Activated naive CD8-positive, alpha-beta T cell (primary cell): ENCODE data around the gene ADAMTS18.

ENCODE experiments used
- H3K27ac Mint-ChIP-seq: one replicate; pipeline ENCODE4 v1.8.0; 2021; ENCODE audit warnings: mixed read lengths
- H3K27me3 Mint-ChIP-seq: one replicate; pipeline ENCODE4 v1.8.0; 2021; ENCODE audit warnings: mixed read lengths
- H3K36me3 Mint-ChIP-seq: one replicate; pipeline ENCODE4 v1.8.0; 2021; ENCODE audit warnings: mixed read lengths
- H3K4me1 Mint-ChIP-seq: one replicate; pipeline ENCODE4 v1.8.0; 2021; ENCODE audit warnings: low read depth, mixed read lengths
- H3K4me3 Mint-ChIP-seq: one replicate; pipeline ENCODE4 v1.8.0; 2021; ENCODE audit warnings: mild to moderate bottlenecking, mixed read lengths
- H3K9me3 Mint-ChIP-seq: one replicate; pipeline ENCODE4 v1.8.0; 2021; ENCODE audit warnings: low read depth, mixed read lengths

Gene ADAMTS18

GRCh38 chr16:77332792-77333191, 102.0 kb downstream of the ADAMTS18 start:
- Mint-ChIP-seq H3K36me3 (no peaks in the 10 kb centered on the region), H3K4me1 (no peaks in the 10 kb centered on the region), H3K27ac (no peak overlapping the region), H3K9me3 (no peaks in the 10 kb centered on the region), H3K27me3 (no peaks in the 10 kb centered on the region), H3K4me3 (no peak overlapping the region)

GRCh38 chr16:77331802-77332586, 102.8 kb downstream of the ADAMTS18 start:
- Mint-ChIP-seq H3K27ac (no peak overlapping the region), H3K27me3 (no peaks in the 10 kb centered on the region), H3K36me3 (no peaks in the 10 kb centered on the region), H3K9me3 (no peaks in the 10 kb centered on the region), H3K4me1 (no peaks in the 10 kb centered on the region), H3K4me3 (no peak overlapping the region)

DNA sequence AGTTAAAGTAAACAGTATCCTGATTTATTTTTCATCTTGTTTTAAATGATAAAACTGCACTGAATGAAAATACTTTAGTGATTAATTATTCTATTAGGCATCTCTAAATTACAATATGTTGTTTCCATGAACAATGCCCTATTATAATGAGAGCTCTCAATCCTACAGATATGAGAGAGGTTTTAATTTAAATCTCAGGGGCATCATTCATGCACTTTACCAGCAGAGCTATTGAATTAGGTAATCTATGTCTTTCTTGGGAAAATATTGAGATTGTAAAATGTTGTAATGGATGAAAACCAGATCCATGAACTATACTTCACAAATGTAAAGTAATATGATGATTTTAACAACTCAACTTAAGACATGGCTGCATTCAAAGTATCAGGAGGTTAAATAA, 103.8 kb downstream of the ADAMTS18 start:
- Mint-ChIP-seq H3K27ac (no peak overlapping the region), H3K9me3 (no peaks in the 10 kb centered on the region), H3K4me3 (no peak overlapping the region), H3K36me3 (no peaks in the 10 kb centered on the region), H3K4me1 (no peaks in the 10 kb centered on the region), H3K27me3 (no peaks in the 10 kb centered on the region)

DNA sequence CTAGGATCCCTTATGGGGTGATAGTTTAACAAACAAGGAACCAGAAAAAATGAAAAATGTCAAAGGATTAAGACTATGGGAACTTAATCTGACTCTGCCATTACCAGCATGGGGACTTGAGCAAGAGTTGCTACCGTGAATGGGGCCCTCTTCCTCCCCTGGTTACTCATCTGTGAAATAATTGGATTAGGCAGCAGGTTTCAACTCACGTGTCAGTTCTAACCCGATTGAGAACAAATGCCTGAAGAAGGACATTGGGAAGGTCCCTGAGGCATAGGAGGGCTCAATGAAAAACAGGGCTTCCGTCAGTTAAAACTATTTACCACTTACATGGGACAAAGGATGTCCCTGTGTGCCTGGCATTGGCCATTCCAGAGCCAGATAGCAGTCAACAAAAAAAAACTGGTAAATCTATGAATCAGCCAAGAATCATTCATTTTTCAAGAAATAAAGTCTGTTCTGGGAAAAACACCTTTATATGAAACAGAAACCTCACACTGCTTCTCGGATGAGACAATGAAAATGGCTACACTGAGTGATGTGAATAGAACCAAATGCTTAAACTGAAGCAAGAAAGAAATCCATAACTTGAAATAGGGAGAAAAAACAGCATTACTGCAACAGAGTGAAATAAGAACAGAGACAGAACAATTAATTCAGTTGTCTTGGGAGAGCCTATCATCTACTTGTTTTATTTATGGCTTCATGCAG, 104.3 kb downstream of the ADAMTS18 start:
- no peaks in the 10 kb centered on the region for H3K4me1 Mint-ChIP-seq
- no peaks in the 10 kb centered on the region for H3K9me3 Mint-ChIP-seq
- no peaks in the 10 kb centered on the region for H3K27me3 Mint-ChIP-seq
- H3K36me3 Mint-ChIP-seq, result no peaks in the 10 kb centered on the region
- no peak overlapping the region for H3K27ac Mint-ChIP-seq
- H3K4me3 Mint-ChIP-seq, result no peak overlapping the region

- Mint-ChIP-seq H3K4me3 (no peak overlapping the region), H3K9me3 (no peaks in the 10 kb centered on the region), H3K27me3 (no peaks in the 10 kb centered on the region), H3K36me3 (no peaks in the 10 kb centered on the region), H3K27ac (no peak overlapping the region), H3K4me1 (no peaks in the 10 kb centered on the region)
Observed at GRCh38 chr16:77328768-77329167, 106.1 kb downstream of the ADAMTS18 start.

DNA sequence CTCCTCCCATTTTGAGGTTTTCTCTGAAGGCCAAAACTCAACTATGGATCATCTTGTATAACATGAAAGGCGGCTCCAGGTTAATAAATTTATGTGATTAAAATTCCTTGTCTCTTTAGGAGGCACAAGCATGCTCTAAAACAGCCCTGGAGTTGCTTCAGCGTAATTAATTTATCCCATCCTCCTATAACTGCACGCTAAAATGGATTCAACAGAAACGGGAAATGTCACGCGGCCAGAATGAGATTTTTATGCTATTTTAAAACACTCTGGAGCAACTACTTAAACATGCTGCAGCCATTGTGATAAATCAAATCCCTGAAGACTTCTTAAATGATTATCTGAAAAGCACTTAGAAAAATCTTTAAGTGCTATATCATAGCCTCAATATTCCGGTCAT, 106.6 kb downstream of the ADAMTS18 start:
- Mint-ChIP-seq H3K36me3 (no peaks in the 10 kb centered on the region), H3K4me3 (no peak overlapping the region), H3K27ac (no peak overlapping the region), H3K4me1 (no peaks in the 10 kb centered on the region), H3K9me3 (no peaks in the 10 kb centered on the region), H3K27me3 (no peaks in the 10 kb centered on the region)

DNA sequence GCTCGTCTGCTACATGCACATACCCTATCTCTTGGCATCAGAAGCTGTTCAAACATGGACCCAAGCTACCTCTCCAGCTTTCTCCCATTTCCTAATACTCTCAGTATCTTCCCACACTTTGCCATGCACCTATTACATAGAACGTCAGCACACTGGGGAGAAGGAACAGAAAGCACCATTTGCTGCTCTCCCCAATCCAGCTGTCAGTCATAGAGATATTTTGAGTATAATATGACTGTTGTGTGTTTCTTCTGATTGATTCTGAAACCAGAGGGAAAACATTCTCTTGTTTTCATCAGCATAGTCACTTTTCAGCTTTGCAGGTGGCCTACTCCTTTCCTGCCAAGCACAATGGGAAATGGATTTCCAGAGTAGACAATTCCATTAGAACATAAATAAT, 107.1 kb downstream of the ADAMTS18 start:
- Mint-ChIP-seq H3K9me3 (no peaks in the 10 kb centered on the region), H3K27ac (no peak overlapping the region), H3K36me3 (no peaks in the 10 kb centered on the region), H3K27me3 (no peaks in the 10 kb centered on the region), H3K4me1 (no peaks in the 10 kb centered on the region), H3K4me3 (no peak overlapping the region)

- no peak overlapping the region for H3K27ac Mint-ChIP-seq
- H3K4me1 Mint-ChIP-seq, result no peaks in the 10 kb centered on the region
- no peaks in the 10 kb centered on the region for H3K9me3 Mint-ChIP-seq
- H3K36me3 Mint-ChIP-seq, result no peaks in the 10 kb centered on the region
- peaks cover 4% of the 10 kb centered on the region for H3K27me3 Mint-ChIP-seq
- no peak overlapping the region for H3K4me3 Mint-ChIP-seq
Observed at GRCh38 chr16:77324729-77325128, 110.1 kb downstream of the ADAMTS18 start.

DNA sequence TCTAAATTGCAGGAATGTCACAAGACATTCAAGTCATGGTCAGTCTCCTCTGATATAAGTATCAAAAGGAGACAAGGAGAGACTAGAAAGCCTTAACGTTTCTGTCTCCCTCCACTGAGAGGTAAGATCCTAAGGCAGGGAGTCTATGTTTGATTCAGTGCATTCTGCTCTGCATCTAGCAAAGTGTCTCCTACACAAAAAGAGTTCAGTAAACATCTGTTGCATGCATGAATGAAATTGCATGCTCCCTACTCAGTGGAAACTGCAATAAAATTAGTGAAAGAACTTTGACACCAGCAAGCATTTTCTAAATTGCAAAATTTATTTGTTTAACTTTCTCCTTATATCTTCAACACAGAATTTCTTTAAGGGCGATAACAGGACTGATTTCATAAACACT, 111.1 kb downstream of the ADAMTS18 start:
- Mint-ChIP-seq H3K4me1 (no peaks in the 10 kb centered on the region), H3K4me3 (no peak overlapping the region), H3K27ac (no peak overlapping the region), H3K27me3 (peaks cover 4% of the 10 kb centered on the region), H3K9me3 (no peaks in the 10 kb centered on the region), H3K36me3 (no peaks in the 10 kb centered on the region)

- Mint-ChIP-seq H3K4me3 (no peak overlapping the region), H3K4me1 (no peaks in the 10 kb centered on the region), H3K27me3 (peaks cover 4% of the 10 kb centered on the region), H3K27ac (no peak overlapping the region), H3K9me3 (no peaks in the 10 kb centered on the region), H3K36me3 (no peaks in the 10 kb centered on the region)
Observed at GRCh38 chr16:77322757-77323156, 112.1 kb downstream of the ADAMTS18 start.

GRCh38 chr16:77317059-77317458, 117.8 kb downstream of the ADAMTS18 start:
- no peak overlapping the region for H3K27ac Mint-ChIP-seq
- H3K4me1 Mint-ChIP-seq, result no peaks in the 10 kb centered on the region
- no peaks in the 10 kb centered on the region for H3K9me3 Mint-ChIP-seq
- no peaks in the 10 kb centered on the region for H3K36me3 Mint-ChIP-seq
- H3K27me3 Mint-ChIP-seq, result peaks cover 5% of the 10 kb centered on the region
- H3K4me3 Mint-ChIP-seq, result no peak overlapping the region

DNA sequence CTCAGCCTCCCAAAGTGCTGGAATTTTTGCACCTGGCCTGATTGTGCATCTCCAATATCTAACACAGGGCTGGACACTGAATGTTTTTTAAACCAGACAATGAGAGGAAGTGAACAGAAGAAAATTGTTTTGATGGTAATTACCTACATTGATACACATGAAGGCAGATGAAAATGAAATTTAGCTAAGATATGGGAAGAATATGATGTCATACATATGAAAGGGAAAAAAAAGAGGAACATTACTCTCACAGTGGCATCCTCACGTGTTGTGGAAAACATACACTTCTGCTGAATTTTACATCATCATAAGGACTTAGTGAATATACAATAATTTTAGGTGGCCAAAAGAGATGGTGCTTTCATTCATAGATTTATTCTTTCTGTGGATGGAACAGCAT, 124.0 kb downstream of the ADAMTS18 start:
- Mint-ChIP-seq H3K27me3 (no peaks in the 10 kb centered on the region), H3K27ac (no peak overlapping the region), H3K4me1 (peaks cover 7% of the 10 kb centered on the region), H3K4me3 (no peak overlapping the region), H3K9me3 (no peaks in the 10 kb centered on the region), H3K36me3 (no peaks in the 10 kb centered on the region)

DNA sequence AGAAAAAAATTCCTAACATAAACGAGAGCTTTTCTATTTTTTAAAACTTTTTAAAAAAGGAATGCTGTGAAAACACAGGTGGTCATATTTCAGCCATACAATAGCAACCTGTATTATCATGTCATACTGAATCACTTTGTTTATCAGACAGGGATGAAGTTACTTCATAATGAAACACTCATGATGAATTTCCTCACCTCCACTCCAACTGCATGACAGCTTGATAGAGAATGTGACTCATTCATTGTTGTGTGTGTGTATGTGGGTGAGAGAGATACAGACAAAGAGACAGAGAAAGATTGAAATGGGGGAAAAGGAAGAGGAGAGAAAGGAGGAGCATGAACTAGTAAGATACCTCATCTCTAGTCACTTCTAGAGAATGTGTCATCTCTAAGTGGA, 126.7 kb downstream of the ADAMTS18 start:
- no peak overlapping the region for H3K4me3 Mint-ChIP-seq
- H3K27ac Mint-ChIP-seq, result peak overlapping the region; percentile 67

DNA sequence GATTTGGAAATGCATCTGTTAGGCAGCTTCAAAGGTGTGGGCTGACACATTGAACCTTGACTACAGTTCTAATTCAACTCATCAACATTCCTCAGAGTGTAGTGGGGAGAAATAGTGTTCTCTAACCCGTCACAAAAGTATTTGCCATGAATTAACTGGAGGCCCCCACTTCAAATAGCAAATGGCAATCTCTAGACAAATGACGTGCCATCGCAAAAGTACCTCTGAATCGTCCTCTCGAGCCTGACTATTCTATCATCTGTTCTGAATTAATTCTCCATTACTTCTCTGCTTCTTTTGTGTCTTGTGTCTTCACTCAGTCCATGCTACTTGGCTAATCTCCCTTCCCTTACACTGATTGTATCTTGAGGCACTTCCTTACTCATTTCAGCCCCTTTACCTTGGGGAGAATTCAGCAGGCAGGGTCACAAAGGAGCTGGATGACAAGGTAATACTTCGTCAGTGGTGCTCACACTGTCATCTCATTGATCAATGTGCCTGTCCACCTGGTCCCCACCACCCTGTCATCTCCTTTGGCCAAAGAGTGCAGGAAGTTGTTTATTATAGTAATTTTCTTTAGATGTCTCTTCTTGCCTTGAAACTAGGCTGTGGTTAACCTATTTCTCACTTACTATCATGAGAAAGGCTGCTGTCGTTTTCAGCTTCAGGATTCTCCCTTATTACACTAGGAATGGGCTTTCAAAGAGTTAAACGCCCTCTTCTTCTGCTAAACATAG, 127.2 kb downstream of the ADAMTS18 start:
- Mint-ChIP-seq H3K27me3 (no peaks in the 10 kb centered on the region), H3K4me1 (peaks cover 7% of the 10 kb centered on the region), H3K36me3 (no peaks in the 10 kb centered on the region), H3K27ac (peak overlapping the region; percentile 83), H3K4me3 (no peak overlapping the region), H3K9me3 (no peaks in the 10 kb centered on the region)

More for the DNA sequence above, 126.7 kb downstream of the ADAMTS18 start:
- Mint-ChIP-seq H3K27me3 (no peaks in the 10 kb centered on the region), H3K36me3 (no peaks in the 10 kb centered on the region), H3K9me3 (no peaks in the 10 kb centered on the region), H3K4me1 (peaks cover 7% of the 10 kb centered on the region)

GRCh38 chr16:77306075-77306474, 128.8 kb downstream of the ADAMTS18 start:
- H3K4me3 Mint-ChIP-seq, result no peak overlapping the region
- H3K27me3 Mint-ChIP-seq, result no peaks in the 10 kb centered on the region
- H3K4me1 Mint-ChIP-seq, result peaks cover 7% of the 10 kb centered on the region
- H3K27ac Mint-ChIP-seq, result no peak overlapping the region
- H3K36me3 Mint-ChIP-seq, result no peaks in the 10 kb centered on the region
- H3K9me3 Mint-ChIP-seq, result no peaks in the 10 kb centered on the region
